NCI-H187 treated with DMSO at 0.1 percent for 48 hours (cell line): ENCODE measurements around the gene RPS2.
A peak's percentile ranks its signal among the peaks of the same experiment; 100 is the strongest.

ENCODE experiments used
- DNase-seq: peaks from one replicate; lab custom pipeline; 2025; lab: John Stamatoyannopoulos, UW

RPS2 gene

DNA sequence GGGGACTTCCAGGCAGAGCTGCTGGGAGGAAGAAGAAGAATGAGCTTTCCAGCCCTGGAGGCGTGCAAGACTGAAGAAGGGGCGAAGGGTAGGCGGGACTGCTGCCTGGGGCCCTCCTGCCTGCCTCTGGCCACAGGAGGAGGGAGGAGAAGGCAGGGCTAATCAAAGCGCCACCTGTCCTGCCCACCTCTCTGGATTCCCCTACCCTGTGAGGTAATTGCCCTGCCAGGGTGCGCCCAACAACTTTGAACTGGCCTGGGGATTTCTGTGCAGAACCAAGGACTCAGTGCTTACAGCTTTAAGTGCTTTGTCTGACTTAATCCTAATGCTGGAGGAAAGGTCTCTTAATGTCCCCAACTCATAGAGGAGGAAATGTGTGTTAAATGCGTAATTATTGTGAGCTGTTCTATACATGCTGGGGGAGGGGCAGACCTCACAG, 16.8 kb upstream of the RPS2 start, which contains the start of gene NOXO1:
Gene NOXO1, minus strand, starts transcription at position 72 of the 439 bp plus-strand sequence. CDS start 290 bp downstream, outside the sequence.
- no peak for DNase-seq

DNA sequence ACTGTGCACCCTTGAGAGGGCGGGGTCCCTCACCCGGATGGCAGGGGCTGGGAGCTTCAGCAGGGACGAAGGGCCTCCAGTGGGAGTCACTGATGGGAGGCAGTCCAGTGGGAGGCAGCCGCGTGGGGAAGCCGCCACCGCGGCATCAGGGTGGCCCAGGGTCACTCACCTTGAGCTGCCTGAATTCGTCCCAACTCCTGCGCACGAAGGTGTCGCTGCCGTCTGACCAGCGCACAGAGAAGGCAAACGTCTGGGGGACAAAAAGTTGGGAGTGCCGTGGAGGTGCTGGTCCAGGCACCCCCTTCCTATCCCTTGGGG, 16.1 kb upstream of the RPS2 start:
- DNase-seq = no peak

DNA sequence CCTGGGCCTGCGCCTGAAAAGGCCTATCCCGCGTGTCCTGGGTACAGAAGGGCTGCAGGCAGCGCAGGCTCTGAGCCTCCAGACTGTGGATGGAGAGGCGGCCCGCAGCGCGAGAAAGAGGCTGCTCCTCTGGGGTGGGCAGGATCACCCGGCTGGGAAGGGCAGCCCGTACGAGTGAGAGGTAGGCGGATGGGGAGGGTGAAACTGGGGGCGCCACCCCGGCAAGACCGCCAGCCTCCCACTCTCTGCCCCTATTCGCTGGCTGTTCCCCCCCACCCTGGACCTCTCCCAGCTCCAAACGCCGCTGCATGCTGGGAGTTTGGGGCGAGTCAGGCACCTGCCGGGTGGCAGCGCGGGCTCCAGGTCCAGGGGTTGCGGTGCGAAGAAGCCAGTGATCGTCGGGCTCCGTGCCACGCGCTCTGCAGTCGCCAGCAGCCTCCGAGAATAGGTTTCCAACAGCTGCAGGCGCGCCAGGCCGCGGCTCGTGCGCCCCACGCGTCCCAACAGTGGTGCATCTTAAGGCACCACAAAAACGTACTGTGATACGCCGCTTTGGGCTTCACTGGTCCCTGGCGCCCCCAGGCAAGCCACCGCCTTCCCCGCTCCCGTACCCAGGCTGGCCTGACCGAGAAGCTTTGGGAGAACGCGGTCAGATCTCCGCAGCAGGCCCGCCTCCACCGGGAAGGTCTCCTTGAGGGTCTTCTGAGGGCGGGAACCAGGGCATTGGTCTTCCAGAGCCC, 15.6 kb upstream of the RPS2 start:
- DNase-seq = no peak

DNA sequence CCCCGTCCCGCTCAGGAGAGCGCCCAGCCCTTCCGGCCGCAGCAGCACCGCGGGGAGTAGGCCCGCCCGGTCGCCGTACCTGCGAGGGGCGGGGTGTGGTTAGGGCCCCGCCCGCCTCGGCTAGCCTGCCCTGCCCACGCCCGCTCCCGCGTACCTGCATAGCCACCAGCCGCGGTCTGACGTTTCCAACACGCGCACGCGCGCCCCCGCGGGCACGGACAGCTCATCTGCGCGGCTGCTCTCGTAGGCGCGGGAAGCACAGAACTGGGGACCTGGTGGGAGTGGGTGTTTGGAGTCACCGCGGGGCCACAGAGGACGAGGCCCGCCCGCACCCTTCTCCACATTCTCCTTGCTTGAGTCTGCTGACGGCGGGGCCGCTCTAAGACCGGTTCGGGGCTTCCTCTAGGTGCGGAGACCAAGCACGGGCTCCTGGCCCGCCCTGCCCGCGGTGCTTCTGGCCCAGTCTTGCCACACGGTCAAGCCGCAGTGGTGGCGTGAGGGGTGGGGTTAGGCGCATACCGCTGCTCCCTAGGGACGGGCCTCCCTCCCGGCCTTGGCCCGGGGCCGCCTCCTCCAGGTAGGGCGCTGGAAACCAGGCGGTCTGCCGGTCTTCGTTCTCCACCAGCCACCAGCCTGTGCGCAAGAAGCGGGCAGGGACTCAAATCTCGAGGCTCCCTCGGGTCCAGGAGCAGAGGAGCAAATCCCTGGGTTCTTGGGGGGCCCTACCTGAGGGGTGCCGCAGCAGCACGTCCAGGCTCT, 14.8 kb upstream of the RPS2 start:
- DNase-seq = no peak

DNA sequence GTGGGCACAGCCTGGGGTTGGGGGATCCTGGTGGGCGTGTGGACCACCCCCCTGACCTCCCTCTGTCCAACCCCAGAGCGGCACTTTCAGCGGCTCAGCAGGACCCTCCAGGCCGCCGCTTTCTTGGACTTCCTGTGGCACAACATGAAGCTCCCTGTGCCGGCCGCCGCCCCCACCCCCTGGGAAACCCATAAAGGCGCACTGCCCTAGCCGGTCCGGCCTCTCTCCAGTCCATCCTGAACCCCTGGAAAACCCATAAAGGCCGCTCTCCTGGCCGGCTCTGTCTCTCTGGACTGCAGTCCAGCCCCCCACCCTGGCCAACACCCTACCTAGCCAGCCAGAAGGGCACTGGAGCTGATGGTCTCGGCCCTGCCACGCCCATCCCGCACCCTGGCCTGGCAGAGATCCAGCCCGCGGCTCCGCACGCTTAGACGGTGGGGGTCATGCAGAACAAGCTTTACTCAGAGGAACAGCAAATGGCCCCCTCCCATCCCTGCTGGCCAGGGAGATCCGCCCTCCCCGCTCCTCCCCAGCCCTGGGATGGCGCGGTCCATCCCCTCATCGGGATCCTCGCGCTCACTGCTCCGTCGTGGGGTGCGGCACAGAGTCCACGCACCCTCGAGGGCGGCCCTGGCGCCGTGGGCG, 14.0 kb upstream of the RPS2 start:
- no peak for DNase-seq

DNA sequence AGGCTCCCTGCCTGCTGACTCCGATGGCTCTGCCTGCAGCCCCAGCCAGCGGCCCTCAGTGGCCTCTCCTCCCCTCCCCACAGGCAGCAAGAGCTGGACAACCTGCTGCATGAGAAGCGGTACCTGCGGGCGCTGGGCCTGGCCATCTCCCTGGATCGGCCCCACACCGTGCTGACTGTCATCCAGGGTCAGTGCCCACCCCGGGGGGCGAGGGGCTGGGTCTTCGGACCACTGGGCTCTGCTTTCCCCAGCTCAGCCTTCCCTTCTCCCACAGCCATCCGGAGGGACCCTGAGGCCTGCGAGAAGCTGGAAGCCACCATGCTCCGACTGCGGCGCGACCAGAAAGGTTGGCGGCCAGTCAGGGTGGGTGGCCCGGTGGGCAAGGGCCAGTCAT, 13.2 kb upstream of the RPS2 start:
- no peak for DNase-seq

DNA sequence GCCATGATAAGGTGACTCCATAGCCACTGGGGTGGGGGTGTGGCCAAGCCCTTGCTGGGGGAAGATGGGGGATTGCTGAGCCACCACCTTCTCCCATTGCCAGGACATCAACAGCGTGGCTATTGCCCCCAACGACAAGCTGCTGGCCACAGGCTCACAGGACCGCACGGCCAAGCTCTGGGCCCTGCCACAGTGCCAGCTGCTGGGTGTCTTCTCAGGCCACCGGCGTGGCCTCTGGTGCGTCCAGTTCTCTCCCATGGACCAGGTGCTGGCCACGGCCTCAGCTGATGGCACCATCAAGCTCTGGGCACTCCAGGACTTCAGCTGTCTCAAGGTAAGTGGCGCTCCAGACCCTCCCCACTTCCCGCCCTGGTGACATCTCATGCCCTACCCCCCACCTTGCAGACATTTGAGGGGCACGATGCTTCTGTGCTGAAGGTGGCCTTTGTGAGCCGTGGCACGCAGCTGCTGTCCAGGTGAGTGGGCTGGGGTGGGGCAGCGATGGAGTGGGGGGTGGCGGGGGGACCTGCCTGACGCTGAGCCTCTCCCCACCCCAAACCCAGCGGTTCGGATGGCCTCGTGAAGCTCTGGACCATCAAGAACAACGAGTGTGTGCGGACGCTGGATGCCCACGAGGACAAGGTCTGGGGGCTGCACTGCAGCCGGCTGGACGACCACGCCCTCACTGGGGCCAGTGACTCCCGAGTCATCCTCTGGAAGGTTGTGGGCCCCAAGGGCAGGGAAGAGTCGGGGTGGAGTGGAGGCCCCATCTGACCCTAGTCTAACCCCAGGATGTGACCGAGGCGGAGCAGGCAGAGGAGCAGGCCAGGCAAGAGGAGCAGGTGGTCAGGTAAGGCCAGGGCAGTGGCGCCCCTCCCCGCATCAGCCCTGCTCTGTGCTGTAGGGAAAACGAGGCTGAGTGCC, 12.6 kb upstream of the RPS2 start:
- DNase-seq = no peak

DNA sequence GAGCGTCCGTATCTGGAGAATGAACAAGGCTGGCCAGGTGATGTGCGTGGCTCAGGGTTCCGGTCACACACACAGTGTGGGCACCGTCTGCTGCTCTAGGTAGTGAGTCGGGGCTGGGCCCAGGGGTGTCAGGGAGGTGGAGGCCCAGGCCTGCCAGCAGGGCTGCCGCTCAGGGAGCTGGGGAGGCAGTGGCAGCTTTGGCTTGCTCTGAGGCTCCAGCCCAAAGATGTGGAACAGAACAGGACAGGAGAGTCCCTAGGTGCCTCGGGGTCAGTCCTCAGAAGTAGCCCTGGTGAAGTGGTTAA, 11.5 kb upstream of the RPS2 start:
- DNase-seq = no peak

DNA sequence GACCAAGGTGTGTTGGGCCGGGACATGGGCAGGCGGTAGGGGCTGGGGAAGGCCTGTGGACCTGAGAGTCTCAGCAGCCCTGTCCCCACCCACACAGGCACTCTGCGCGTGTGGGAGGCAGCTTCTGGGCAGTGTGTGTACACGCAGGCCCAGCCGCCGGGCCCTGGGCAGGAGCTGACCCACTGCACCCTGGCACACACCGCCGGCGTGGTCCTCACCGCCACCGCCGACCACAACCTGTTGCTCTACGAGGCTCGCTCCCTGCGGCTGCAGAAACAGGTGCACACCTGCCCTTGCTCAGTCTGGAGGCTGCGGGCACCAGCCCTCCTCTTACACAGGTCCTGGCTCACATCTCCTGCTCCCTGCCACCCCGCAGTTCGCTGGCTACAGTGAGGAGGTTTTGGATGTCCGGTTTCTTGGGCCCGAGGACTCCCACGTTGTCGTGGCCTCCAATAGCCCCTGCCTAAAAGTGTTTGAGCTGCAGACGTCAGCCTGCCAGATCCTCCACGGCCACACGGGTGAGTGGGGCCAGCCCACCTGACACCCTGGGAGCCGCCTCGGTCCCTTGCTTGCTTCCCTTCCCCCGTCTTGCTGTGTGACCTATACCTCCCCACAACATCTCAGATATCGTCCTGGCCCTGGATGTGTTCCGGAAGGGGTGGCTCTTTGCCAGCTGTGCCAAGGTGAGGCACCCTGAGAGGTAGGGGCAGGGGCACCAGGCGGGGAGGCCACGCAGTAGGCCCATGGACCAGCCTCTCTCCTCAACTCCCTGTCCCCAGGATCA, 11.0 kb upstream of the RPS2 start:
- DNase-seq = no peak

DNA sequence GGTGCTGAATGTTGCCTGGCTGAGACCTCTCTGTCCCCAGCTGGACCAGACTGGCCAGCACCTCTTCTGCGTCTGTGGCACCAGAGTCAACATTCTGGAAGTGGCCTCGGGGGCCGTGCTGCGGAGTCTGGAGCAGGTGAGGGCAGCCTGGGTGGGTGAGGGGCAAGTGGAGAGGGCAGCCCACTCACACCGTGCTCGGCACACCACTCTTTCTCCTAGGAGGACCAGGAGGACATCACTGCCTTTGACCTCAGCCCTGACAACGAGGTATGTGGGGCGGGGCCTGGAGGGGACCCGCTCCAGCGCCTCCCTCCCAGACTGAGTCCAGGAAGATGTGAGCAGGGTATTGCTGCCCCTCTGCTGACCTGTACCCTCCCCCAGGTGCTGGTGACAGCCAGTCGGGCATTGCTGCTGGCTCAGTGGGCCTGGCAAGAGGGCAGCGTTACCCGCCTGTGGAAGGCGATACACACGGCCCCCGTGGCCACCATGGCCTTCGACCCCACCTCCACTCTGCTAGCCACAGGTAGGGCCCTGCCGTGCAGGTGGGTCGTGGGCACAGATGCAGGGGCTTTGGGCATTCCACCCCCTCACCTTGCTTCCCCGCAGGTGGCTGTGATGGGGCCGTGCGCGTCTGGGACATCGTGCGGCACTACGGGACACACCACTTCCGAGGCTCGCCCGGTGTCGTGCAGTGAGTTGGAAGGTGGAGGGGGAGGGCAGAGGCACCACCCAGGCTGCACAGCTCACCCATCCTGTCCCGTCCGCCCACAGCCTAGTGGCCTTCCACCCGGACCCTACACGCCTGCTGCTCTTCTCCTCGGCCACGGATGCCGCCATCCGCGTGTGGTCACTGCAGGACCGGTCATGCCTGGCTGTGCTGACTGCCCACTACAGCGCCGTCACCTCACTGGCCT, 9.8 kb upstream of the RPS2 start:
- no peak for DNase-seq

DNA sequence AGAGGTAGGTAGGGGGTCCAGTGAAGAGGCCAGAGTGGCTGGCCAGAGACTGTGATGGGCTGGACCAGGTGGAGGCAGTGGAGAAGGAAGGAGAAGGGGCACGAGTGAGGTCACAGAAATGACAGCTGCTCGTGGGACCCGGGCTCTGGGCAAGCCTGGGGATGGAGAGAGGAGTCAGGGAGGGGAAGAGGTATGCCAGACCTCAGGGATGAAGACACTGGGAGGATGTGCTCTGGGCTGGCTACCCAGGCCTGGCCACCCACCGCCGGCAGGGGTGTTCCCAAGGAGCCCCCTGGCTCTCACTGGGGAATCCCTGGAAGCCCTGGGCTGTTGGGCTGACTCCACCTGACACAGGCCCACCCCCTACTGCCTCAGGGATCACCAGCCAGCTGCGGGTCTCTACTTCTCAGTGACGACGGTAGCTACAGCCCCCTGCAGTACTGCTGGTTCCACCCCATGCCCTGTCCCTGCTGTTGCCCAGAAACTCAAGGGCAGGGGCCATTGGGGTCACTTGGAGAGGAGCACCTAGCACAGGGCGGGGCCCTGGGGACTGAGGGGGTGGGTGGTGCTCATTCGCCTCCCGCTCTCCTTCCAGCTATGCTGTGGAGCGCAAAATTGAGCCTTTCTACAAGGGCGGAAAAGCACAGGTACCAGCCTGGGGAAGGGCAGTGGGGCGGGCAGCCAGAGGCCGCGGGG, 9.0 kb upstream of the RPS2 start:
- DNase-seq = no peak

DNA sequence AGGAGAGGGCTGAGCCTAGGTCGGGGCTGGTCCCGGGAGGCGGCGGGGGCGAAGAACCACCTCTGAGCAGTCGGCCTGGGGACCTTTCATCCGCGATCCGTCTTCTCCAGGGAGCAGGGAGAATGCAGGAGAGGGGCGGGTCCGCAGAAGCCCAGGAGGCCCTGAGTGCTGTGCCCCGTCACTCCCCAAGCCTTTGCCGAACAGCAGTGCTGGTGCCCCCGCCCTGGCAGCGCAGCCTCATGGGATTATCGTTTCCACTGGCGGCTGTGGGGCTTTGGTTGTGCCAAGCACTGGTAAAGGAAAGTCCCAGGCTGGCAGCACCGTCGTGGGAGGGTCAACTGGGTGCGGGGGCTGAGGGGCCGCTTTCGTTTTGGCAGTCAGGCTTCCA, 7.9 kb upstream of the RPS2 start:
- no peak for DNase-seq

DNA sequence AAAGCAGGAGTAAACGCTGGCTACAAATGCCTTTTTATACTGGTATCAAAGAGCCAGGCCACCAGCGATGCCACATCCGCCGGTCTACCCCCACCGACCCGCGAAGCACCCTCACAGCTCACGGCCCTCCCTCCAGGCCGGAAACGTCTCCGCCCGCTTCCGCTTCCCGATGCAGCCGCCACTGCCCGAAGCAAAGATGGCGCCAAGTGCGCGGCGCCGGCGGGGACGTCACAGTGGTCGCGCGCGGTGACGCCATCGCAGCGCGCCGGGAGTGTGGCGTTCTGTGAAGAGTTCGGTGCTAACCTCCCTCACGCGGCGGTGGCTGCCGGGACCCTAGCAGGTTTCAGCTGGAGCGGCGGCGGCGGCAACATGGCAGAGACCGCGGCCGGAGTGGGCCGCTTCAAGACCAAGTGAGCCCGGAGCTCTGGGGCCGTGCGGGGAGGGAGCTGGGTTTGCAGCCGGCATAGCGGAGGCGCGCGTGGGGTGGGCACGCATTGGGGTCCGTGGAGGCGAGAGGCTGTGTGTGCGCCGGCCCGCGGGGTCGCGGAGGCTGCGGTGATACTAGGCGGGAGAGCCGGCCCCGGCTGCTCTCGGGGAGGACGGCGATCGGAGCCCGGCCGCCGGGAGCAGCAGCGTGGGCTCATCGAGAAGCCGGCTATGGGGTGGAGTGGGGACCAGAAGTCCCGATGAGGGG, 7.3 kb upstream of the RPS2 start, which contains the start of gene TBL3:
Gene TBL3, plus strand, starts transcription at position 258 of the 694 bp plus-strand sequence. Its CDS starts 112 bp downstream, at position 370.
- peak; percentile 90 for DNase-seq

DNA sequence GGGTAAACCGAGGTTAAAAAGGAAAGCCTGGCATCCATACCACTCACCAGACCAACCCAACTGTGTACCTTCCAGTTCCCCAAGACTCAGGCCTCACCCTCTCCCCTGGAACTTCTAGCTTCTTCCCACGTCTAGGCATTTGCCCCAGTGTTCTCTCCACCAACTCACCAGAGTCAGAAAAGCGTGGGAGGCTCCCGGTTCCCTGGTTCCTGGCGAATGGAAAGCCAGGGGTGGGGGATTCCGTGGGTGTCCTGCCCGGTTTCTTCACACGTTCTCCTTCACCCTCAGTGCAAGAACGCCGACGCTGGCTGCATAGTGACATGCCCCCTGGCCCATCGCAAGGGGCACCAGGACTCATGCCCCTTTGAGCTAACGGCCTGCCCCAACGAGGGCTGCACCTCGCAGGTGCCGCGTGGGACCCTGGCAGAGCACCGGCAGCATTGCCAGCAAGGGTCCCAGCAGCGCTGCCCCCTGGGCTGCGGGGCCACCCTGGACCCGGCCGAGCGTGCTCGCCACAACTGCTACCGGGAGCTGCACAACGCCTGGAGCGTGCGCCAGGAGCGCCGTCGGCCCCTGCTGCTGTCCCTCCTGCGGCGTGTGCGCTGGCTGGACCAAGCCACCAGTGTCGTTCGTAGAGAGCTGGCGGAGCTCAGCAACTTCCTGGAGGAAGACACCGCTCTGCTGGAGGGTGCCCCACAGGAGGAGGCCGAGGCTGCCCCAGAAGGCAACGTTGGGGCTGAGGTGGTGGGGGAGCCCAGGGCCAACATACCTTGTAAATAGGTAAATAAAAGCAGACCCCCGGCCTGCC, 3.7 kb upstream of the RPS2 start:
- no peak for DNase-seq

DNA sequence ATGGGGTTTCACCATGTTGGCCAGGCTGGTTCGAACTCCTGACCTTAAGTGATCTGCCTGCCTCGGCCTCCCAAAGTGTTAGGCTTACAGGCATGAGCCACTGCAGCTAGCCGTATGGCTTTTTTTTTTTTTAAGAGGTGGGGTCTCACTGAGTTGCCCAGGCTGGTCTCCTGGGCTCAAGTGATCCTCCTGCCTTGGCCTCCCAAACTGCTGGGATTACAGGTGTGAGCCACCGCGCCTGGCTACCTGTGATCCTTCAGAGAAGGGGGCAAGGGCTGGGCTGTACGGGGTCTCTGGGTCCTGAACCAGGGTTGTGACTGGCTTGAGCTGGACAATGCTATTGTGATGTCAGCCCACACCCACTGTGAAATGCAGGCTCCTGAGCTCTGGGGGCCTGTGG, 1.8 kb upstream of the RPS2 start, which contains the start of gene RNF151:
Gene RNF151, plus strand, starts transcription at position 397 of the 400 bp plus-strand sequence. CDS start 26 bp downstream, outside the sequence.
- DNase-seq = no peak

DNA sequence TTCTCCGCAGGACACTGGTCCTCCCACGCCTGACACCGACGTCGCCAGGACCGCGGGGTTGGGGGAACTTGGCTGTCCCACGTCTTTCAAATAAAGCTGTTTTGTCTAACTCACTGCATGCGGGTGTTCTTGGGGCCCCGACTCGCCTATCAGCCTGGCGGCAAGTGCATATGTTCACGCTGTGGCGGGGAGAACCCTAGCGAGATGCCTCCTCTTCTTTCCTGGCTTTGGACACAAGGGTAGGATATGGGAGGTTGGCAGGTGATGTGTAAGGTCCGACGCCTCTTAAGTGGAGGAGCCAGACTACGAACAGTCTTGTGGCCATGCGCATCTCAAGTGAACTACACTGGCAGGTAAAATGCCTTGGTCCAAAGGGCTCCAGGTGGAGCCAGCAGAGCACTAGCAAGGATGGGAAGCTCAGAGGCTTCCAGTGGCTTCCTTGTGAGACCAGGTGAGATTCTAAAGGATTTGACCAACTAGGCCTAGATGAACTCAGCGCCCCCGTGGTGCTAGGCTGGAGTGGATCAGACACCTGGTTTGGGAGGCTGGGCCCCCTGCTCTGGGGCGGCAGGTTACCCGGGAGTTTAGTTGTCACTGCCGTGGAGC, 873 bp upstream of the RPS2 start:
- no peak for DNase-seq

DNA sequence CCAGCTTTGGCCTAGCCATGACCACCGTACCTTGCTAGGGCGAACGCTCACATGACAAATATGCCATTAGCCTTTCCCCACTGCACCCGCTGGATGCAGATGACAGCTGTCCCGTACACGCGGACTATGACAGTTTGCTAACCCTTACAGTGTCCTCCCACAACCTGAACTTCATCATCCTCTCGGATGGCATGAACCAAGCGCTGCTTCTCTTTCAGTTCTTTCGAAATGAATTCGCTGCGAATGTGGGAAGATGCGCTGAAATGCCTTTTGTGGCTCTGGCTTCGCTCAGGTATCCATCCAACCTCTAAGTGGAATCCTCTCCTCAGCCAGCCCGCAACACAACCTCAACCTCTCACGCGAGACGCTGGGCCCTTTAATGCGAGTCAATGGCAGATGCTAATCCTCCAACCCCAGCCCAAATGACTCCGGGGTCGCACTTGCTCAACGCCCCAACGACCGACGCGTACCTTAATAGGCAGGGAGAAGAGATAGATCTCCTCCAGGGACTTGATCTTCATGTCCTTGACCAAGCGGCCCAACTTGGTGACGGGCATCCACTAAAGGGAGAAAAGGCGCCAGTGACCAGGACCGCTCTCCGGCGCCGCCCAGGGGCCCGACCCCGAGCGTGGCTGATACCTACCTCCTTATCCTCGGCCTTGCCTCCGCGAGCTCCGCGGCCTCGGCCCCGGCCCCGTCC, 670 bp downstream of the RPS2 start:
- DNase-seq = no peak
